Tibial nerve (tissue), 4 donors: ENCODE measurements around the gene STYXL1. TPM values are rescaled to one million over a fixed set of nuclear protein-coding genes. Genes with fewer than 3 reads are reported as not detected.
A peak's percentile ranks its signal among the peaks of the same experiment; 100 is the strongest.

Source experiments
- DNase-seq, 2 donors: peaks; one replicate each; pipeline ENCODE4 v3.0.0-alpha.2; 2019; ENCODE audit warnings: low spot score in 2 of 2
- H3K27ac ChIP-seq, 4 donors: fragments of 200-600 bp; sonication (generic) in 3 of 4; one replicate each; pipeline ENCODE4 v1.5.1; 2017 to 2019; ENCODE audit warnings: mild to moderate bottlenecking in 1 of 4
- H3K27me3 ChIP-seq, 2 donors: fragments of 200-600 bp; sonication (generic) in 1 of 2; one replicate each; pipeline versions ENCODE4 v1.5.1 to v1.6.0; 2017 to 2019
- H3K36me3 ChIP-seq, 3 donors: fragments of 200-600 bp; sonication (generic); one replicate each; pipeline ENCODE4 v1.5.1; 2018 to 2019
- H3K4me1 ChIP-seq, 4 donors: fragments of 200-600 bp; sonication (generic) in 3 of 4; one replicate each; pipeline ENCODE4 v1.5.1; 2017 to 2019
- H3K4me3 ChIP-seq, 4 donors: fragments of 200-600 bp; sonication (generic) in 3 of 4; one replicate each; pipeline ENCODE4 v1.5.1; 2017 to 2019; ENCODE audit warnings: mild to moderate bottlenecking in 1 of 4, moderate library complexity in 1 of 4
- H3K9me3 ChIP-seq, 4 donors: fragments of 200-600 bp; sonication (generic) in 3 of 4; one replicate each; pipeline ENCODE4 v1.5.1; 2017 to 2019
- EP300 ChIP-seq, 2 donors: sonication (generic); formaldehyde crosslinking; IDR thresholded peaks; one replicate each; pipeline ENCODE4 v1.6.1; 2017; ENCODE audit warnings: antibody characterized with exemption in 2 of 2, mild to moderate bottlenecking in 1 of 2
- POLR2A ChIP-seq, 2 donors: fragments of 450-650 bp; IDR thresholded peaks; one replicate each; pipeline ENCODE4 v1.6.1; 2017; ENCODE audit warnings: antibody characterized with exemption in 2 of 2, mild to moderate bottlenecking in 2 of 2, moderate library complexity in 2 of 2
- WGBS, 2 donors: methylation state at CpG; one replicate each; pipeline ENCODE4 v1.1.5; 2018; 5-methylcytosine and 5-hydroxymethylcytosine counted together
- total RNA-seq, 4 donors: library from RNA; depleted of rRNA; stranded (reverse); fragments of >200 nt; gene quantifications; one replicate each; pipeline ENCODE4 v1.1.0, GENCODE V29; 2016
- TF ChIP-seq, protein P1 (sequence below), 5 experiments: fragments of 200-600 bp in 3 of 5; fragments of 450-650 bp in 2 of 5; sonication (generic) in 3 of 5; IDR thresholded peaks; one replicate each; pipeline ENCODE4 v1.5.1; 2016 to 2019; ENCODE audit warnings: antibody characterized with exemption in 5 of 5, mild to moderate bottlenecking in 3 of 5, moderate library complexity in 2 of 5

The STYXL1 gene
- total RNA-seq, 4 donors from 2014 or later, result 9.9 to 45.7 (median 29.0) TPM

DNA sequence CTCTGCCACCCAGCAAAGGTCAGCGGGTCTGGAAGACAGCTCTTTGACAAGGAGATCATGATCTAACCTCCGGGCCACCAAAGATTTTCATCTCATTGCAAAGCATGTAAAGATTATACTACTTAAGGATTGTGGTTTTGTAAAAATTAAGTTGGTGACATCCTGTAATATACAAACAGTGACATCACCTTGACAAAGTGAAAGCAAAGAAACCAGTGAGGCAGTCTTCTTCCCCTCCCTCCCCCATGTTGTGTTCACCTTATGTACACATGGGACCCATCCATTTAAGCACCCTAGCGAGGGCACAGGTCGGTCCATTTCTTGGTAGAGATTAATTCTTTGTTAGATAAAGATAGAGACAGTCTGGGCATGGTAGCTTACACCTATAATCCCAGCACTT, 4.0 kb upstream of the STYXL1 start:
- no peak for TF ChIP-seq POLR2A (IDR thresholded peaks at IDR 0.05)
- TF ChIP-seq EP300 (IDR thresholded peaks at IDR 0.05), result no peak
- TF ChIP-seq, protein P1, sequence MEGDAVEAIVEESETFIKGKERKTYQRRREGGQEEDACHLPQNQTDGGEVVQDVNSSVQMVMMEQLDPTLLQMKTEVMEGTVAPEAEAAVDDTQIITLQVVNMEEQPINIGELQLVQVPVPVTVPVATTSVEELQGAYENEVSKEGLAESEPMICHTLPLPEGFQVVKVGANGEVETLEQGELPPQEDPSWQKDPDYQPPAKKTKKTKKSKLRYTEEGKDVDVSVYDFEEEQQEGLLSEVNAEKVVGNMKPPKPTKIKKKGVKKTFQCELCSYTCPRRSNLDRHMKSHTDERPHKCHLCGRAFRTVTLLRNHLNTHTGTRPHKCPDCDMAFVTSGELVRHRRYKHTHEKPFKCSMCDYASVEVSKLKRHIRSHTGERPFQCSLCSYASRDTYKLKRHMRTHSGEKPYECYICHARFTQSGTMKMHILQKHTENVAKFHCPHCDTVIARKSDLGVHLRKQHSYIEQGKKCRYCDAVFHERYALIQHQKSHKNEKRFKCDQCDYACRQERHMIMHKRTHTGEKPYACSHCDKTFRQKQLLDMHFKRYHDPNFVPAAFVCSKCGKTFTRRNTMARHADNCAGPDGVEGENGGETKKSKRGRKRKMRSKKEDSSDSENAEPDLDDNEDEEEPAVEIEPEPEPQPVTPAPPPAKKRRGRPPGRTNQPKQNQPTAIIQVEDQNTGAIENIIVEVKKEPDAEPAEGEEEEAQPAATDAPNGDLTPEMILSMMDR (IDR thresholded peaks at IDR 0.05), result no peak
- no peaks in the 10 kb centered on the region for H3K9me3 ChIP-seq
- no peak for DNase-seq
- H3K27ac ChIP-seq, result no peak overlapping the region
- peaks cover 0 to 47% (median 10%) of the 10 kb centered on the region in 4 donors for H3K4me1 ChIP-seq
- H3K27me3 ChIP-seq, result no peaks in the 10 kb centered on the region
- 91 to 93% methylated on average over 4 of the region's 4 CpGs for WGBS, 2 donors
- H3K4me3 ChIP-seq, result no peak overlapping the region
- H3K36me3 ChIP-seq, result peaks cover 0 to 67% (median 0%) of the 10 kb centered on the region in 3 donors

GRCh38 chr7:76050545-76050944, 2.7 kb upstream of the STYXL1 start:
- 84 to 99% methylated on average over 5 of the region's 5 CpGs for WGBS, 2 donors

DNA sequence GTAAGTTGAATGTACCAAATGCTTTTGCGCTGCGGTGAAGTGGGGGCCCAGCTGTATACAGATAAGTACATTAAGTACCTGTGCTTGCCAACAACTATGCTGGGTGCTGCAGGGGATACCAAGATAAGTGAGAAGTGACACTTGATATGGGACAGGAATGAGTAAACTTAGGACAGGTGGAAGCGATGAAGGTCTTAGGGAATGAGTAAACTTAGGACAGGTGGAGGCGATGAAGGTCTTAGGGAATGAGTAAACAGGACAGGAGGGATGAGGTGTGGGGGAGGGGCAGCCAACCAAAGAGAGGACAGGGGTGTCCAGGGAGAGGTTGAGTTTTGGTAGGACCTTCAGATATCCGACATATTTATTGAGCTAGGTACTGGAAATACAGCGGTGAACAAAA, 1.5 kb upstream of the STYXL1 start:
- 94% methylated on average over 6 of the region's 6 CpGs for WGBS, 2 donors
- H3K36me3 ChIP-seq, result peaks cover 0 to 49% (median 0%) of the 10 kb centered on the region in 3 donors
- TF ChIP-seq, protein P1 (IDR thresholded peaks at IDR 0.05), result no peak
- no peak for TF ChIP-seq POLR2A (IDR thresholded peaks at IDR 0.05)
- no peak for TF ChIP-seq EP300 (IDR thresholded peaks at IDR 0.05)
- H3K9me3 ChIP-seq, result no peaks in the 10 kb centered on the region
- DNase-seq, result no peak
- peak overlapping the region in 2 of 4 donors; percentile 82 to 98 for H3K4me3 ChIP-seq
- peaks cover 0 to 63% (median 18%) of the 10 kb centered on the region in 4 donors for H3K4me1 ChIP-seq
- H3K27me3 ChIP-seq, result no peaks in the 10 kb centered on the region
- H3K27ac ChIP-seq, result peak overlapping the region in 1 of 4 donors; percentile 87

More at GRCh38 chr7:76050545-76050944, 2.7 kb upstream of the STYXL1 start:
- Histone ChIP-seq H3K4me3 (no peak overlapping the region), H3K27me3 (no peaks in the 10 kb centered on the region), H3K9me3 (no peaks in the 10 kb centered on the region), H3K36me3 (peaks cover 0 to 56% (median 0%) of the 10 kb centered on the region in 3 donors), H3K27ac (no peak overlapping the region), H3K4me1 (peaks cover 0 to 60% (median 18%) of the 10 kb centered on the region in 4 donors)
- TF ChIP-seq EP300 (IDR thresholded peaks at IDR 0.05), result no peak
- TF ChIP-seq POLR2A (IDR thresholded peaks at IDR 0.05), result no peak
- TF ChIP-seq, protein P1 (IDR thresholded peaks at IDR 0.05), result no peak
- DNase-seq, result no peak

DNA sequence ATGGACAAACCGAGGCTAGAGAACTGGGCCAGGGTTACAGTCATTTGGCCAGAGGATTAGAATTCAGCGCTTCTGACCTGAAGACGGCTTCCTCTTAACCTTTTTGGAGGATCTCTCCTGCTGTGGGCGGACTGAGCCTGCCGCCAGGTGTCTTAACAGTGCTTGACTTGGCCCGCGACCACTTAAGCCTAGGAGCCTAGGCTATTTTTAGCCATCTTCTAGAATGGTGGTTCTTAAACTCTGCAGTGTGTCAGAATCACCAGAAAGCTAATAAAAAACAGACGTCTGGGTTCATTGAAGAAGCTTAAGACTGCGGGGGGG, 828 bp upstream of the STYXL1 start:
- TF ChIP-seq POLR2A (IDR thresholded peaks at IDR 0.05) (no peak), EP300 (IDR thresholded peaks at IDR 0.05) (no peak)
- TF ChIP-seq, protein P1 (IDR thresholded peaks at IDR 0.05), result no peak

DNA sequence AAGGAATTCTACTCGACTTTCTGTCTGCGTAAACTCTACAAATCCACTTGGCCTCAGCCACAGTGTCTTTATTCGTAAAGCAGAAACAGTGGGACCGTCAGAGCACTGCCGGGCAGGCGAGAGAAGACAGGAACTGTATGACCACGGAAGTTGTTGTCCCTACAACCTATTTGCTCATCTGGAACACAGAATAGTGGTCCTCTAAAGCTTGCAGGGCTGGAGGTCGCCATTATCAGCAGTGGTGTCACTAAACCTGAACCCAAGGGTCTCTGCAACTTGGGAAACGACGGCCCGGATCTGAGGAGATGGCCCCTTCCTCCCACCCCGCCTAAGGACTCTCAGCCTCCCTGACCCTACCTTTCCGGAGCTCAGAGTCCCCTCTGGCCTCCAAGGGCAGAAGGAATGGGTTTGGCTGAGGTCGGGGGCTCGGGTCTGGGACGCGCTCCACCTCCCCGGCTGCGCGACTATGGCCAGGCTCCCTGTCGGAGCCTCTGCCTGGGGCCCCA, 442 bp downstream of the STYXL1 start:
- WGBS, 2 donors, result 2% methylated on average over 15 to 20 of the region's 21 CpGs
- Histone ChIP-seq H3K4me1 (peaks cover 0 to 52% (median 18%) of the 10 kb centered on the region in 4 donors), H3K27me3 (no peaks in the 10 kb centered on the region), H3K27ac (peak overlapping the region; percentile 70 to 92 (median 88)), H3K9me3 (no peaks in the 10 kb centered on the region), H3K36me3 (peaks cover 0 to 36% (median 0%) of the 10 kb centered on the region in 3 donors), H3K4me3 (peak overlapping the region; percentile 82 to 100 (median 96))
- TF ChIP-seq POLR2A (IDR thresholded peaks at IDR 0.05), result no peak
- TF ChIP-seq EP300 (IDR thresholded peaks at IDR 0.05), result no peak
- TF ChIP-seq, protein P1 (IDR thresholded peaks at IDR 0.05), result no peak
- DNase-seq, result no peak

More for the DNA sequence above, 828 bp upstream of the STYXL1 start:
- no peak for DNase-seq
- Histone ChIP-seq H3K36me3 (peaks cover 0 to 47% (median 0%) of the 10 kb centered on the region in 3 donors), H3K27me3 (no peaks in the 10 kb centered on the region), H3K4me3 (peak overlapping the region; percentile 82 to 100 (median 96)), H3K4me1 (peaks cover 0 to 58% (median 18%) of the 10 kb centered on the region in 4 donors), H3K9me3 (no peaks in the 10 kb centered on the region), H3K27ac (peak overlapping the region; percentile 70 to 92 (median 88))
- 1 to 4% methylated on average over 9 of the region's 9 CpGs for WGBS, 2 donors
